Left lung (tissue), 10 donors: ENCODE data around the gene SLC17A9. TPM values are rescaled to one million over a fixed set of nuclear protein-coding genes. Genes with fewer than 3 reads are reported as not detected.
A peak's percentile ranks its signal among the peaks of the same experiment; 100 is the strongest.

Experiments used
- ATAC-seq: fragments of 200-7000 bp; cut with Tn5 transposase; one replicate; pipeline ENCODE4 v1.9.1; 2020; ENCODE audit warnings: moderate library complexity
- DNase-seq, 4 donors: peaks; one replicate each; pipeline ENCODE4 v3.0.0-alpha.2; 2013 to 2020
- H3K27ac ChIP-seq, 2 donors: fragments of 200-600 bp; sonication (generic) in 1 of 2; one replicate each; pipeline versions ENCODE4 v1.5.0 to v1.8.0; 2020 to 2021
- H3K27me3 ChIP-seq, 2 donors: fragments of 200-600 bp; sonication (generic) in 1 of 2; one replicate each; pipeline versions ENCODE4 v1.5.0 to v1.8.0; 2020 to 2021
- H3K36me3 ChIP-seq, 2 donors: fragments of 200-600 bp; sonication (generic) in 1 of 2; one replicate each; pipeline versions ENCODE4 v1.5.0 to v1.8.0; 2020 to 2021
- H3K4me1 ChIP-seq, 2 donors: fragments of 200-600 bp; one replicate each; pipeline ENCODE4 v1.8.0; 2021
- H3K4me3 ChIP-seq, 2 donors: fragments of 200-600 bp; sonication (generic) in 1 of 2; one replicate each; pipeline versions ENCODE4 v1.5.0 to v1.8.0; 2020 to 2021; ENCODE audit warnings: mild to moderate bottlenecking in 1 of 2
- H3K9me3 ChIP-seq, 2 donors: fragments of 200-600 bp; sonication (generic) in 1 of 2; one replicate each; pipeline versions ENCODE4 v1.5.0 to v1.8.0; 2020 to 2021
- intact Hi-C, 2 donors: fragments of 100-400 bp; cut with DNase I; formaldehyde crosslinking; loops; one replicate each; pipeline versions ENCODE4 v1.11.2 to v1.14.2; 2022
- polyA plus RNA-seq, 6 donors: library from polyadenylated mRNA; unstranded; fragments of 120-200 nt; gene quantifications; one replicate each; pipeline ENCODE4 v1.2.1, GENCODE V29; 2013; ENCODE audit not compliant: insufficient read length in 6 of 6
- total RNA-seq, 2 donors: library from RNA; stranded (reverse); fragmentation: NEBNext Ultra II Directional; extraction: Animal tissue kit (Norgen Biotek cat#: 25700); gene quantifications; one replicate each; pipeline ENCODE4 v1.2.1, GENCODE V29; 2021
- TF ChIP-seq, protein P1 (sequence below), 2 donors: fragments of 200-600 bp; sonication (generic) in 1 of 2; IDR thresholded peaks; one replicate each; pipeline versions ENCODE4 v1.5.0 to v1.8.0; 2021; ENCODE audit warnings: antibody characterized with exemption in 2 of 2
- donor health status: DM: no; HTN: yes; CAD: no.
- donor health status: DM: no; HTN: no; CAD: no.

Gene SLC17A9
- total and polyA plus RNA-seq, 8 donors, result 2.1 to 18.1 (median 3.7) TPM

DNA sequence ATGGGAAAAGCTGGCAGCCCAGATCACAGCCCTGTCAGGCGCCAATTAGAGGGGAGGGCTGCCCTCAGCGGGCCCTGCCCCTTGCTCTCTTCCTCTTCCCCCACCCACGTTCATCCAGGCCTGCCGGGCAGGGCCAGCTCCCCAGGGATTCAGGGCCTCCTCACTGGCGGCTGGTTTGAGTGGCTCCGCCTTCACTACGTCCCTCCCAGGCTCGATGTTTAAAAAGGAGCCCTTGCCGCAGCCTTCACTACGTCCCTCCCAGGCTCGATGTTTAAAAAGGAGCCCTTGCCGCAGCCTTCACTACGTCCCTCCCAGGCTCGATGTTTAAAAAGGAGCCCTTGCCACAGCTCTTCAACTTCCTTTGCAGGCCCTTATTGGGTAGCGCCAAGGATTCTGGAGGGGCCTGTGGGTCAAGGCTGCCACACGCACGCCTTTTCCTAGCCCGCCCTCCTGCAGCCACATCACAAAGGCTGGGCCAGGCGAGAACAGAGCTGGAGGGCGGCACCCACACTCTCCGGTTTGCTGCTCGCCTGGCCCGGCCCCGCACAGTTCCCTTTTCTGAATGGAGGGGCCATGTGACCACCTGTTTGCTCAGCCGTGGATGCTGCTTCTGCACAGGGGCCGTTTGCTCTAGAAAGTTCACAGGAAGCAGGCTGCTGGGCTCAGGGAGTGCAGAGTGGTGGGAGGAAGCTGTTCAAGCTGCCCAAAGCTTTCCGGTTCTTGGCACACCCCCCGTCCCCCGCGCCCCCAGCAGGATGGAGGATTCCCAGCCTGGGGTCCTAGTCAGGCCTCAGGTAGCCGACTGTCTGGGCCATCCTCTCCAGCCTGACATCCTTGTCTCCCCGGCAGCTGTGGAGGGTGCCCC, 1.6 kb downstream of the SLC17A9 start:
- H3K9me3 ChIP-seq, result no peaks in the 10 kb centered on the region
- peak; percentile 52 to 91 (median 86) for DNase-seq
- intact Hi-C loops, result no loop called here
- H3K27ac ChIP-seq, result peak overlapping the region; percentile 76 to 86
- H3K27me3 ChIP-seq, result no peaks in the 10 kb centered on the region
- peak; percentile 85 for ATAC-seq
- H3K36me3 ChIP-seq, result peaks cover 0 to 32% of the 10 kb centered on the region in 2 donors
- H3K4me1 ChIP-seq, result peaks cover 17 to 38% of the 10 kb centered on the region in 2 donors
- peak overlapping the region; percentile 16 to 47 for H3K4me3 ChIP-seq
- TF ChIP-seq, protein P1, sequence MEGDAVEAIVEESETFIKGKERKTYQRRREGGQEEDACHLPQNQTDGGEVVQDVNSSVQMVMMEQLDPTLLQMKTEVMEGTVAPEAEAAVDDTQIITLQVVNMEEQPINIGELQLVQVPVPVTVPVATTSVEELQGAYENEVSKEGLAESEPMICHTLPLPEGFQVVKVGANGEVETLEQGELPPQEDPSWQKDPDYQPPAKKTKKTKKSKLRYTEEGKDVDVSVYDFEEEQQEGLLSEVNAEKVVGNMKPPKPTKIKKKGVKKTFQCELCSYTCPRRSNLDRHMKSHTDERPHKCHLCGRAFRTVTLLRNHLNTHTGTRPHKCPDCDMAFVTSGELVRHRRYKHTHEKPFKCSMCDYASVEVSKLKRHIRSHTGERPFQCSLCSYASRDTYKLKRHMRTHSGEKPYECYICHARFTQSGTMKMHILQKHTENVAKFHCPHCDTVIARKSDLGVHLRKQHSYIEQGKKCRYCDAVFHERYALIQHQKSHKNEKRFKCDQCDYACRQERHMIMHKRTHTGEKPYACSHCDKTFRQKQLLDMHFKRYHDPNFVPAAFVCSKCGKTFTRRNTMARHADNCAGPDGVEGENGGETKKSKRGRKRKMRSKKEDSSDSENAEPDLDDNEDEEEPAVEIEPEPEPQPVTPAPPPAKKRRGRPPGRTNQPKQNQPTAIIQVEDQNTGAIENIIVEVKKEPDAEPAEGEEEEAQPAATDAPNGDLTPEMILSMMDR (IDR thresholded peaks at IDR 0.05), result no peak

DNA sequence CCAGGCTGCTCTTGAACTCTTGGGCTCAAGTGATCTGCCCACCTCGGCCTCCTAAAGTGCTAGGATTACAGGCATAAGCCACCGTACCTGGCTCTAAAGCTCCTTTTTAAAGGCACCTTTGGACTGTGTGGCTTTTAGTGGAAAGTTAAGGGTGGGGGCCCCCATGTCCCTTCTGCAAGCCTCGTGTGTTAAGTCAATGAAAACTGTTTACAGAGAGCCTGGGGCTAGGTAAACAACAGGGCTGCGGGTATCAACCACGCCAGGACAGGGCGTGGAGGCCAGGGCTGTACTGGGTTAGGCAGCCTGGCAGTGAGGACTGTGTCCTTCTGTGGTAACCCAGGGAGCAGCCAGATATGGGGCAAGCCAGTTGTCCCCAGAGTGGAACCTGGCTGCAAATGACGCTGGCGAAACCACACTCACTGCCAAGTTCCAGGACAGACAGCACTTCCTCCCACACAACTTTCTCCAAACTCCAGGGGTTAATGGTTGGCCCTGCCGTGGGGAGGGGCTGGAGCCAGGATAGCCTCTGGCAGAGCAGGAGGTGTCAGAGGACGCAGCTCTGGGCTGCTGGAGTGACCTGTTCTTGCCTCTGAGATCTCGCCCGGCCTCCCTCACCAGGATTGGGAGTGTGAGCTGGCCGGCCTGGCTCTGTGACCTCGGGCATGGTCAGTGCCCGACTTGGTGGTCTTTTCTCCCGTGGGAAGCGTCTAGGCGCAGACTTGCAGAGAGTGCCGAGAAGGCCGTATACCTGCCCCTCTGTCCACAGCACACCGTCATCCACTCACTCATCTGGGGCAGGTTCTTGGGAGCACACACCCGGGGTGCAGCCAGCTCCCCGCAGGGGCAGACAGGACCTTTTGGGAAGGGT, 3.2 kb downstream of the SLC17A9 start:
- H3K27me3 ChIP-seq, result no peaks in the 10 kb centered on the region
- H3K9me3 ChIP-seq, result no peaks in the 10 kb centered on the region
- TF ChIP-seq, protein P1 (IDR thresholded peaks at IDR 0.05), result no peak
- intact Hi-C loops, result no loop called here
- DNase-seq, result no peak
- no peak overlapping the region for H3K4me3 ChIP-seq
- H3K4me1 ChIP-seq, result peaks cover 17 to 38% of the 10 kb centered on the region in 2 donors
- H3K36me3 ChIP-seq, result peaks cover 0 to 19% of the 10 kb centered on the region in 2 donors
- no peak for ATAC-seq
- H3K27ac ChIP-seq, result no peak overlapping the region

DNA sequence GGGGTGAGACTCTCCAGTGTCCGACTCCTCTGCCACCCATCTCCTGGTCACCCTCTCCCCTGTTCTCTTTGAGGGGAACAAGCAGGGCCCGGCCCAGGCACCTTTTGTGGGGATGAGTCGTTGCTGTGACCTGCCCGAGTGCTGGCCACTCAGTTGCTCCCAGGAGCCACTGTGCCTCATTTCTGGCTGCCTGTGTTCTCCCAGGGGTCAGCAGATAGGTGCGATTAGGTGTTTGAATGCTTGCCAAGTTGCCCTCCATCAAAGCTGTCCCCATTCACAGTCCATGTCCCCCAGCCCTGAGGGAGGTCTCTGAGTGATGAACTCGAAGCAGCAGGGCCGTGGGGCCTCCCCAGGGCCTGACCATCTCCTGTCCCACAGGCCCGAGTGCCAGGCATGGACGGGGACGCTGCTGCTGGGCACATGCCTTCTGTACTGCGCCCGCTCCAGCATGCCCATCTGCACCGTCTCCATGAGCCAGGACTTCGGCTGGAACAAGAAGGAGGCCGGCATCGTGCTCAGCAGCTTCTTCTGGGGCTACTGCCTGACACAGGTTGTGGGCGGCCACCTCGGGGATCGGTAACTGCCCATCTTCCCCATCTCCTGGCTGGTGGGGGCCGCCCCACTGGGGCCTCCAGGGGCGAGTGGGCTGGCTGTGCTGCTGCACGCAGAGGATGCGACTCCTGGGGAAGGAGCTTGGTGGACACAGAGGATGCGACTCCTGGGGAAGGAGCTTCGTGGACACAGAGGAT, 4.1 kb downstream of the SLC17A9 start:
- peak in 1 of 4 donors; percentile 68 for DNase-seq
- TF ChIP-seq, protein P1 (IDR thresholded peaks at IDR 0.05), result no peak
- no peaks in the 10 kb centered on the region for H3K9me3 ChIP-seq
- intact Hi-C loops, result no loop called here
- H3K4me1 ChIP-seq, result peaks cover 17 to 33% of the 10 kb centered on the region in 2 donors
- no peak overlapping the region for H3K27ac ChIP-seq
- no peak overlapping the region for H3K4me3 ChIP-seq
- H3K27me3 ChIP-seq, result no peaks in the 10 kb centered on the region
- H3K36me3 ChIP-seq, result peaks cover 0 to 21% of the 10 kb centered on the region in 2 donors
- no peak for ATAC-seq

DNA sequence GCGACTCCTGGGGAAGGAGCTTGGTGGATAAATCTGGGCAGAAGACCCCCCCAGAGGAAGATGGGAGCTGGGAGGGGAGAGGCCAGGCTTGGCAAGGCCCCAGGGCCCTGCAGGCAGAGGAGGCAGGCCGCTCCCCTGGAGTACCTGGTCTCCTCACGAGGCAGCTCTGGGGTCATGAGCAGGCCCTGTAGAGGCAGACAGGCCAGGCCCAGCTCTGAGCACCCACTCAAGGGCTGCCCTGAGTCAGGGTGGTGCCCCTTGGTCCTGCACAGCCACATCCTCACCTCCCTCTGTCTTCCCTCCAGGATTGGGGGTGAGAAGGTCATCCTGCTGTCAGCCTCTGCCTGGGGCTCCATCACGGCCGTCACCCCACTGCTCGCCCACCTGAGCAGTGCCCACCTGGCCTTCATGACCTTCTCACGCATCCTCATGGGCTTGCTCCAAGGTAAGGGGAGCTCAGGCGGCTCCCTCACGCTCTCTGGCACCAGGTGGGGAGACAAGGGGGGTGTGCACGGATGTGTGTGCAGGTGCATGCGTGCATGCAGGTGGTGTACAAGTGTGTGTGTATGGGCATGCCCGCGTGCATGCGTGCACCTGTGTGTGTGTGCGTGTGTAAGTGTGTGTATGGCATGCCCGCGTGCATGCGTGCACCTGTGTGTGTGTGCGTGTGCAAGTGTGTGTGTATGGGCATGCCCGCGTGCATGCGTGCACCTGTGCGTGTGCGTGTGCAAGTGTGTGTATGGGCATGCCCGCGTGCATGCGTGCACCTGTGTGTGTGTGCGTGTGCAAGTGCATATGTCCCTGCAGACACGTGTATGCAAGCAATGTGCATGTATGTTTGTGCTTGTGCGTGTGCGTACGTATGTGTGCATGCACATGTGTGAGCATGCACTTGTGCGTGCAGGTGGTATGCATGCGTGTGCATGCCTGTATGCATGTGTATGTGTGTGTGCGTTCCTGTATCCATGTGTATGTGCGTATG, 4.9 kb downstream of the SLC17A9 start:
- Histone ChIP-seq H3K9me3 (no peaks in the 10 kb centered on the region), H3K4me3 (no peak overlapping the region), H3K27ac (no peak overlapping the region), H3K4me1 (peaks cover 17 to 25% of the 10 kb centered on the region in 2 donors), H3K27me3 (no peaks in the 10 kb centered on the region), H3K36me3 (peaks cover 0 to 30% of the 10 kb centered on the region in 2 donors)
- DNase-seq (no peak), ATAC-seq (no peak)
- TF ChIP-seq, protein P1 (IDR thresholded peaks at IDR 0.05), result no peak
- intact Hi-C loops, result no loop called here
